CD14-positive monocyte (primary cell): ENCODE results near the gene DPYD. TPM values are rescaled to one million over a fixed set of nuclear protein-coding genes. Genes with fewer than 3 reads are reported as not detected.
"Not testable (repeated sequence)": the region's sequence is repeated elsewhere in the genome, so short reads cannot be mapped to it uniquely, and the experiment has no call there.

Experiments used
- DNase-seq, 3 donors: peaks; one replicate each; pipeline ENCODE4 v3.0.0-alpha.2; 2011 to 2022
- H2AFZ ChIP-seq: 2 replicates; pipeline ENCODE4 v1.6.0; 2012; ENCODE audit warnings: mild to moderate bottlenecking, low read depth, low read length, inconsistent platforms; ENCODE audit not compliant: insufficient read depth, poor library complexity, severe bottlenecking
- H3K27ac ChIP-seq, 2 donors: 1 replicate in 1 of 2; 2 replicates in 1 of 2; pipeline ENCODE4 v1.5.1; 2012 to 2013; ENCODE audit warnings: low read length in 2 of 2, control low read depth in 1 of 2, inconsistent platforms in 1 of 2, low read depth in 1 of 2, mild to moderate bottlenecking in 1 of 2
- H3K27me3 ChIP-seq, 2 donors: one replicate each; pipeline versions ENCODE4 v1.6.0 to v1.6.1; 2011 to 2013; ENCODE audit warnings: low read length in 2 of 2; ENCODE audit not compliant: control insufficient read depth in 2 of 2, insufficient read depth in 2 of 2
- H3K36me3 ChIP-seq, 2 donors: replicated peaks in 1 of 2; 1 replicate in 1 of 2; 2 replicates in 1 of 2; pipeline versions ENCODE4 v1.5.1 to v1.6.1; 2012 to 2013; ENCODE audit warnings: low read length in 2 of 2, control low read depth in 1 of 2, inconsistent platforms in 1 of 2, mild to moderate bottlenecking in 1 of 2; ENCODE audit not compliant: insufficient read depth in 2 of 2, control insufficient read depth in 1 of 2
- H3K4me1 ChIP-seq, 2 donors: 1 replicate in 1 of 2; 2 replicates in 1 of 2; pipeline versions ENCODE4 v1.5.1 to v1.6.1; 2012 to 2013; ENCODE audit warnings: low read length in 2 of 2, control low read depth in 1 of 2, inconsistent platforms in 1 of 2, mild to moderate bottlenecking in 1 of 2, moderate library complexity in 1 of 2; ENCODE audit not compliant: insufficient read depth in 2 of 2, control insufficient read depth in 1 of 2
- H3K4me2 ChIP-seq: replicated peaks from 2 replicates; pipeline ENCODE3; 2012; ENCODE audit warnings: low read length, moderate library complexity, mild to moderate bottlenecking; ENCODE audit not compliant: poor library complexity, severe bottlenecking; ENCODE audit errors: extremely low read depth
- H3K4me3 ChIP-seq, 3 experiments: fragments of 200-600 bp in 1 of 3; sonication (generic) in 1 of 3; replicated peaks in 1 of 3; 1 replicate in 2 of 3; 2 replicates in 1 of 3; pipeline ENCODE4 v1.5.1; 2011 to 2013; ENCODE audit warnings: low read length in 3 of 3, mild to moderate bottlenecking in 3 of 3, control low read depth in 2 of 3, low read depth in 2 of 3, inconsistent platforms in 1 of 3, moderate library complexity in 1 of 3
- H3K79me2 ChIP-seq: 2 replicates; pipeline ENCODE4 v1.6.0; 2012; ENCODE audit warnings: mild to moderate bottlenecking, control low read depth, inconsistent platforms, low read length, moderate library complexity; ENCODE audit not compliant: insufficient read depth
- H3K9ac ChIP-seq: 2 replicates; pipeline ENCODE4 v1.6.0; 2017; ENCODE audit warnings: low read length, mild to moderate bottlenecking; ENCODE audit not compliant: insufficient read depth, poor library complexity, severe bottlenecking
- H3K9me3 ChIP-seq, 2 donors: replicated peaks in 1 of 2; 1 replicate in 1 of 2; 2 replicates in 1 of 2; pipeline versions ENCODE4 v1.5.1 to v1.6.1; 2012 to 2013; ENCODE audit warnings: low read length in 2 of 2, control low read depth in 1 of 2; ENCODE audit not compliant: control insufficient read depth in 1 of 2, insufficient read depth in 1 of 2
- H4K20me1 ChIP-seq: 2 replicates; pipeline ENCODE4 v1.6.0; 2012; ENCODE audit warnings: mild to moderate bottlenecking, low read length, control low read depth, moderate library complexity; ENCODE audit not compliant: insufficient read depth
- H3K27ac Mint-ChIP-seq, 7 donors: one replicate each; pipeline ENCODE4 v1.8.0; 2020; ENCODE audit warnings: mild to moderate bottlenecking in 7 of 7, mixed read lengths in 7 of 7, moderate library complexity in 6 of 7, inconsistent platforms in 2 of 7
- H3K27me3 Mint-ChIP-seq, 3 donors: one replicate each; pipeline ENCODE4 v1.8.0; 2021 to 2022; ENCODE audit warnings: low read depth in 3 of 3, mild to moderate bottlenecking in 3 of 3, mixed read lengths in 3 of 3, moderate library complexity in 3 of 3, inconsistent platforms in 1 of 3
- H3K36me3 Mint-ChIP-seq, 2 donors: one replicate each; pipeline ENCODE4 v1.8.0; 2020; ENCODE audit warnings: mixed read lengths in 2 of 2, inconsistent platforms in 1 of 2, mild to moderate bottlenecking in 1 of 2
- H3K4me1 Mint-ChIP-seq: one replicate; pipeline ENCODE4 v1.8.0; 2020; ENCODE audit warnings: mild to moderate bottlenecking, mixed read lengths
- H3K4me3 Mint-ChIP-seq, 2 donors: one replicate each; pipeline ENCODE4 v1.8.0; 2020; ENCODE audit warnings: mild to moderate bottlenecking in 2 of 2, mixed read lengths in 2 of 2, moderate library complexity in 1 of 2
- H3K9me3 Mint-ChIP-seq, 7 donors: one replicate each; pipeline ENCODE4 v1.8.0; 2020 to 2022; ENCODE audit warnings: mixed read lengths in 7 of 7, mild to moderate bottlenecking in 6 of 7, moderate library complexity in 6 of 7, inconsistent platforms in 2 of 7
- WGBS: methylation state at CpG from one replicate; pipeline ENCODE4 v1.1.5; 2013; ENCODE audit warnings: missing lambda C conversion rate; ENCODE audit not compliant: insufficient coverage; 5-methylcytosine and 5-hydroxymethylcytosine counted together
- intact Hi-C, 2 donors: fragments of 100-400 bp; cut with micrococcal nuclease; formaldehyde crosslinking; loops; one replicate each; pipeline versions ENCODE4 v1.15.0 to v1.15.1; 2023
- polyA plus RNA-seq, 3 donors: library from polyadenylated mRNA; depleted of rRNA in 1 of 3; unstranded in 2 of 3; stranded (reverse) in 1 of 3; fragments of 300-500 nt in 2 of 3; fragments of >200 nt in 1 of 3; fragmentation: Illumina TruSeq in 2 of 3; gene quantifications; 1 replicate in 2 of 3; 2 replicates in 1 of 3; pipeline ENCODE4 v1.2.3, GENCODE V29; 2012 to 2021
- TF ChIP-seq, protein P1 (sequence below): fragments of 200-600 bp; IDR thresholded peaks from one replicate; pipeline ENCODE4 v1.8.0; 2022; ENCODE audit warnings: antibody characterized with exemption, mild to moderate bottlenecking

Gene DPYD
- polyA plus RNA-seq, 3 donors, result 87.6 to 171 (median 144) TPM

DNA sequence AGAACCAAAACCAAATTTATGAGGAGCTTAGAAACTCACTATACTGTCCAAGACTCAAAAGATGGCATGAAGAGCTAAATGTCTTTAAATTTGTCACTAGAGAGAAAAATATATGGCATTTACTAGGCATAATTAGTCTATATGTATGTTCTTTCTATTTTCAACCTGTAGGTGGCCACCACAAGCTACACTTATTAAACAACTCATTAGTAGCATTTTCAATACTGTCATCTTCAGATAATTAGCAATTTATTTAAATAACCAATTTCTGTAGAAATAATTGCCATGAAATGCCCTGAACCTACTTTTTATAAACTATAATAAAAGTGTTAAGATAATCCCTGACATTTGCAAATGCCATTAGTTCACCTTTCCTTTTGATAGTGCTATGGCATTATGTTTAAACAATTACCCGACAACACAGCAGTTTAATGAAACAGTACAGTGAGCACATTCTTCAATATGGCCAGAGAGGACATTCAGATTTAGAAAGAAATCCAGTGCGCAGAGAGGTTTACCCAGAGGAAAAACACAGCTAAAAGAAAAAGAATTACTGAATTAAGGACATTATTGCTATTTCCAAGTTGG lies 676.8 kb downstream of the DPYD start:
- no peak overlapping the region for H3K4me3 ChIP-seq
- H3K27ac ChIP-seq, result no peak overlapping the region
- H3K9ac ChIP-seq, result no peak overlapping the region
- peaks cover 0 to 5% of the 10 kb centered on the region in 2 donors for H3K4me1 ChIP-seq
- TF ChIP-seq, protein P1, sequence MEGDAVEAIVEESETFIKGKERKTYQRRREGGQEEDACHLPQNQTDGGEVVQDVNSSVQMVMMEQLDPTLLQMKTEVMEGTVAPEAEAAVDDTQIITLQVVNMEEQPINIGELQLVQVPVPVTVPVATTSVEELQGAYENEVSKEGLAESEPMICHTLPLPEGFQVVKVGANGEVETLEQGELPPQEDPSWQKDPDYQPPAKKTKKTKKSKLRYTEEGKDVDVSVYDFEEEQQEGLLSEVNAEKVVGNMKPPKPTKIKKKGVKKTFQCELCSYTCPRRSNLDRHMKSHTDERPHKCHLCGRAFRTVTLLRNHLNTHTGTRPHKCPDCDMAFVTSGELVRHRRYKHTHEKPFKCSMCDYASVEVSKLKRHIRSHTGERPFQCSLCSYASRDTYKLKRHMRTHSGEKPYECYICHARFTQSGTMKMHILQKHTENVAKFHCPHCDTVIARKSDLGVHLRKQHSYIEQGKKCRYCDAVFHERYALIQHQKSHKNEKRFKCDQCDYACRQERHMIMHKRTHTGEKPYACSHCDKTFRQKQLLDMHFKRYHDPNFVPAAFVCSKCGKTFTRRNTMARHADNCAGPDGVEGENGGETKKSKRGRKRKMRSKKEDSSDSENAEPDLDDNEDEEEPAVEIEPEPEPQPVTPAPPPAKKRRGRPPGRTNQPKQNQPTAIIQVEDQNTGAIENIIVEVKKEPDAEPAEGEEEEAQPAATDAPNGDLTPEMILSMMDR, result peak; percentile 31
- H3K27me3 ChIP-seq, result no peaks in the 10 kb centered on the region
- peaks cover 57% of the 10 kb centered on the region for H4K20me1 ChIP-seq
- H3K79me2 ChIP-seq, result no peaks in the 10 kb centered on the region
- Mint-ChIP-seq H3K27me3 (no peaks in the 10 kb centered on the region), H3K4me1 (peaks cover 14% of the 10 kb centered on the region), H3K36me3 (peaks cover 11 to 16% of the 10 kb centered on the region in 2 donors), H3K9me3 (peaks cover 0 to 6% (median 4%) of the 10 kb centered on the region in 7 donors), H3K4me3 (no peak overlapping the region), H3K27ac (no peak overlapping the region)
- no peak overlapping the region for H3K4me2 ChIP-seq
- peaks cover under 1 to 11% of the 10 kb centered on the region in 2 donors for H3K36me3 ChIP-seq
- WGBS, result no CpG with 5 or more reads among the region's 2 CpGs
- H3K9me3 ChIP-seq, result peaks cover 0 to 4% of the 10 kb centered on the region in 2 donors
- no peak for DNase-seq
- no peak overlapping the region for H2AFZ ChIP-seq
- intact Hi-C loops, result no loop called here

DNA sequence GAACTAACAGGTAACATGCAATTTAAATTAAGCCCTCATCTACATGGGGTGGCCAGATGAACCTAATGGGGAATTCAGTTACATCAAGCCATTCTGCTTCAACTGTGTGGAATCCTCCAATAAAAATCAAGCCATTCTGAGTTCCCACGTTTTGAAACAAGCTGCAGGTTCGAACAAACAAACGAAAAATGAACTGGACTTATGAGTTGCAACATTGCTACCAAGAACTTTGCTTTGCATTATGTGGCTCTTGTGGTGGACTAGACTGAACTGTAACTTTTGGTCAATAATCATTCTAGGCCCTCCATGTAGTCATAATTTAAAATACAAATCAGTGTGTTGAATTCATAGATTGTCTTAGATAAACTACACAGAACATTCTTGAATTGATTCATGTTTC lies 682.0 kb downstream of the DPYD start:
- H3K79me2 ChIP-seq, result no peaks in the 10 kb centered on the region
- no peak overlapping the region for H3K27ac ChIP-seq
- peaks cover 12 to 16% of the 10 kb centered on the region in 2 donors for H3K36me3 ChIP-seq
- Mint-ChIP-seq H3K9me3 (no peaks in the 10 kb centered on the region), H3K4me1 (no peaks in the 10 kb centered on the region), H3K27me3 (no peaks in the 10 kb centered on the region), H3K27ac (no peak overlapping the region), H3K36me3 (peaks cover 10 to 16% of the 10 kb centered on the region in 2 donors), H3K4me3 (no peak overlapping the region)
- H3K4me1 ChIP-seq, result no peaks in the 10 kb centered on the region
- no CpG with 5 or more reads among the region's 3 CpGs for WGBS
- H3K9me3 ChIP-seq, result no peaks in the 10 kb centered on the region
- TF ChIP-seq, protein P1, result no peak
- H3K4me3 ChIP-seq, result no peak overlapping the region
- H4K20me1 ChIP-seq, result peaks cover 23% of the 10 kb centered on the region
- no peak for DNase-seq
- H3K4me2 ChIP-seq, result no peak overlapping the region
- H2AFZ ChIP-seq, result no peak overlapping the region
- intact Hi-C loops, result no loop called here
- no peaks in the 10 kb centered on the region for H3K27me3 ChIP-seq
- H3K9ac ChIP-seq, result no peak overlapping the region

DNA sequence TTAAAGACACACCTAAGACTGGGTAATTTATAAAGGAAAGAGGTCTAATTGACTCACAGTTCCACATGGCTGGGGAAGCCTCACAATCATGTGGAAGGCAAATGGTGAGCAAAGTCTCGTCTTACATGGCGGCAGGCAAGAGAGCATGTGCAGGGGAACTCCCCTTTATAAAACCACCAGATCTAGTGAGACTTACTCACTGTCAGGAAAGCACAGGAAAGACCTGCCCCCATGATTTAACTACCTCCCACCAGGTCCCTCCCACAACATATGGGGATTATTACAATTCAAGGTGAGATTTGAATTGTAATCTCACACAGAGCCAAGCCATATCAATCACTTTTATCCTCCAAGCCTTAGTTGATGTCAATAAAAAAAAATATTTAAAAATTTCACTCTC lies 689.5 kb downstream of the DPYD start:
- H3K79me2 ChIP-seq, H3K27ac ChIP-seq, H3K27me3 ChIP-seq, H3K4me3 ChIP-seq, H3K4me1 Mint-ChIP-seq, H3K9me3 ChIP-seq, H2AFZ ChIP-seq, DNase-seq, H3K27me3 Mint-ChIP-seq, H3K4me3 Mint-ChIP-seq, intact Hi-C loops, H3K9ac ChIP-seq, H3K4me2 ChIP-seq, H3K27ac Mint-ChIP-seq, H3K4me1 ChIP-seq: not testable (repeated sequence)
- Histone ChIP-seq H3K36me3 (peaks cover 36 to 59% of the 10 kb centered on the region in 2 donors), H4K20me1 (peaks cover 29% of the 10 kb centered on the region)
- peaks cover 54 to 64% of the 10 kb centered on the region in 2 donors for H3K36me3 Mint-ChIP-seq
- H3K9me3 Mint-ChIP-seq, result peaks cover 1 to 11% (median 3%) of the 10 kb centered on the region in 7 donors
- WGBS, result 100% methylated on average over 2 of the region's 2 CpGs
